Measurements from ENCODE around the gene SSBP3.

GRCh38 chr1:54358503-54359168 is 47.6 kb downstream of the SSBP3 start:
- no peak for TF ChIP-seq CTCF (IDR thresholded peaks at IDR 0.05)
- no peak for TF ChIP-seq ZFX (IDR thresholded peaks at IDR 0.05; ENCODE audit: borderline replicate concordance)
